Spleen (tissue), 11 donors: ENCODE measurements around the gene TEPSIN. TPM values are rescaled to one million over a fixed set of nuclear protein-coding genes. Genes with fewer than 3 reads are reported as not detected.

Source experiments
- DNase-seq: peaks from one replicate; pipeline ENCODE4 v3.0.0-alpha.2; 2020
- H3K27ac ChIP-seq, 8 donors: fragments of 200-600 bp; sonication (generic) in 7 of 8; 1 replicate in 4 of 8; 2 replicates in 4 of 8; pipeline versions ENCODE4 v1.5.0 to v1.8.0; 2016 to 2021; ENCODE audit warnings: inconsistent platforms in 4 of 8, mild to moderate bottlenecking in 4 of 8, moderate library complexity in 1 of 8
- H3K27me3 ChIP-seq, 7 donors: fragments of 200-600 bp; sonication (generic) in 6 of 7; replicated peaks in 1 of 7; 1 replicate in 4 of 7; 2 replicates in 3 of 7; pipeline versions ENCODE4 v1.5.0 to v1.8.0; 2016 to 2021; ENCODE audit warnings: inconsistent platforms in 3 of 7, mild to moderate bottlenecking in 1 of 7
- H3K36me3 ChIP-seq, 6 donors: fragments of 200-600 bp; sonication (generic) in 5 of 6; 1 replicate in 4 of 6; 2 replicates in 2 of 6; pipeline versions ENCODE4 v1.5.0 to v1.8.0; 2016 to 2021; ENCODE audit warnings: inconsistent platforms in 2 of 6
- H3K4me1 ChIP-seq, 6 donors: fragments of 200-600 bp; sonication (generic) in 5 of 6; 1 replicate in 3 of 6; 2 replicates in 3 of 6; pipeline versions ENCODE4 v1.5.0 to v1.8.0; 2016 to 2021; ENCODE audit warnings: inconsistent platforms in 3 of 6
- H3K4me3 ChIP-seq, 8 donors: fragments of 200-600 bp; sonication (generic) in 7 of 8; 1 replicate in 4 of 8; 2 replicates in 4 of 8; pipeline versions ENCODE4 v1.5.0 to v1.8.0; 2016 to 2021; ENCODE audit warnings: inconsistent platforms in 4 of 8, mild to moderate bottlenecking in 4 of 8, moderate library complexity in 2 of 8
- H3K9me3 ChIP-seq, 8 donors: fragments of 200-600 bp; sonication (generic) in 7 of 8; 1 replicate in 4 of 8; 2 replicates in 4 of 8; pipeline versions ENCODE4 v1.5.0 to v1.8.0; 2016 to 2021; ENCODE audit warnings: inconsistent platforms in 4 of 8
- CTCF ChIP-seq, 11 experiments: fragments of 200-600 bp in 7 of 11; fragments of 450-650 bp in 4 of 11; sonication (generic) in 4 of 11; IDR thresholded peaks in 8 of 11; conservative IDR thresholded peaks in 3 of 11; 1 replicate in 7 of 11; 2 replicates in 4 of 11; pipeline versions ENCODE4 v1.4.0 to v1.8.0; 2016 to 2021; ENCODE audit warnings: antibody characterized with exemption in 11 of 11, inconsistent platforms in 4 of 11, mild to moderate bottlenecking in 1 of 11
- POLR2A ChIP-seq, 3 donors: fragments of 450-650 bp; IDR thresholded peaks; one replicate each; pipeline ENCODE4 v1.5.1; 2017; ENCODE audit warnings: antibody characterized with exemption in 3 of 3, mild to moderate bottlenecking in 1 of 3
- POLR2AphosphoS5 ChIP-seq, 3 donors: sonication (generic); formaldehyde crosslinking; IDR thresholded peaks; one replicate each; pipeline ENCODE4 v1.5.1; 2017; ENCODE audit warnings: antibody characterized with exemption in 3 of 3
- WGBS, 5 donors: extraction: QIAGEN DNeasy Blood & Tissue Kit in 3 of 5; methylation state at CpG; one replicate each; pipeline versions ENCODE4 v1.1.5 to v1.1.7; 2013 to 2018; 5-methylcytosine and 5-hydroxymethylcytosine counted together
- intact Hi-C: fragments of 100-400 bp; cut with DNase I; formaldehyde crosslinking; loops from one replicate; pipeline ENCODE4 v1.15.0; 2023; ENCODE audit warnings: low total_unique reads
- polyA plus RNA-seq, 3 donors: library from polyadenylated mRNA; stranded (reverse); fragments of 200-250 nt; gene quantifications; one replicate each; pipeline ENCODE4 v1.2.1, GENCODE V29; 2013
- total RNA-seq, 7 donors: library from RNA; depleted of rRNA in 3 of 7; stranded (reverse); fragments of >200 nt in 3 of 7; fragmentation: NEBNext Ultra II Directional in 4 of 7; extraction: Animal tissue kit (Norgen Biotek cat#: 25700) in 4 of 7; gene quantifications; one replicate each; pipeline versions ENCODE4 v1.1.0 to v1.2.1, GENCODE V29; 2016 to 2021
- donor health status: healthy with polysubstance abuse.
- donor health status: DM: no; HTN: no; CAD: no; lungs with moderate emphysema.
- donor health status: DM: no; HTN: no; CAD: no.
- donor health status: Bipolar disorder and iron deficiency.
- donor health status: healthy.
- donor health status: DM: no; HTN: no; CAD: no.
- donor health status: DM: yes; HTN: yes; CAD: no.

Gene TEPSIN
- total and polyA plus RNA-seq, 10 donors: 36.9 to 88.8 (median 72.3) TPM

- Histone ChIP-seq H3K4me1 (peaks cover 0 to 54% (median 9%) of the 10 kb centered on the region in 6 donors), H3K4me3 (no peak overlapping the region), H3K9me3 (no peaks in the 10 kb centered on the region), H3K27me3 (no peaks in the 10 kb centered on the region), H3K27ac (peak overlapping the region in 3 of 8 donors; percentile 11 to 30 (median 13)), H3K36me3 (peaks cover 0 to 100% (median 81%) of the 10 kb centered on the region in 6 donors)
- WGBS, 5 donors: 87 to 94% (median 90%) methylated on average over 6 of the region's 6 CpGs
- DNase-seq: no peak
- intact Hi-C loops: no loop called here
- TF ChIP-seq POLR2AphosphoS5 (IDR thresholded peaks at IDR 0.05) (no peak), POLR2A (IDR thresholded peaks at IDR 0.05) (no peak)
These were observed 28.7 kb upstream of the TEPSIN start for GRCh38 chr17:81267390-81268067.

GRCh38 chr17:81265576-81265975, 26.7 kb upstream of the TEPSIN start:
- TF ChIP-seq POLR2AphosphoS5 (IDR thresholded peaks at IDR 0.05) (no peak), POLR2A (IDR thresholded peaks at IDR 0.05) (no peak), CTCF (IDR thresholded peaks at IDR 0.05 in 8 of 11, conservative IDR thresholded peaks at IDR 0.05 in 3 of 11) (no peak)
- H3K27me3 ChIP-seq: no peaks in the 10 kb centered on the region
- no peak overlapping the region for H3K27ac ChIP-seq
- H3K4me1 ChIP-seq: peaks cover 0 to 49% (median 3%) of the 10 kb centered on the region in 6 donors
- WGBS, 5 donors: 93 to 98% (median 96%) methylated on average over 15 to 22 of the region's 22 CpGs
- DNase-seq: no peak
- no peak overlapping the region for H3K4me3 ChIP-seq
- H3K36me3 ChIP-seq: peaks cover 0 to 100% (median 84%) of the 10 kb centered on the region in 6 donors
- H3K9me3 ChIP-seq: no peaks in the 10 kb centered on the region
- intact Hi-C loops: no loop called here

- WGBS, 5 donors: 92 to 96% (median 96%) methylated on average over 5 to 12 of the region's 12 CpGs
- peaks cover 0 to 100% (median 84%) of the 10 kb centered on the region in 6 donors for H3K36me3 ChIP-seq
- H3K27me3 ChIP-seq: no peaks in the 10 kb centered on the region
- H3K9me3 ChIP-seq: no peaks in the 10 kb centered on the region
- no peak overlapping the region for H3K4me3 ChIP-seq
- TF ChIP-seq POLR2A (IDR thresholded peaks at IDR 0.05): no peak
- no peak for TF ChIP-seq POLR2AphosphoS5 (IDR thresholded peaks at IDR 0.05)
- TF ChIP-seq CTCF (IDR thresholded peaks at IDR 0.05 in 8 of 11, conservative IDR thresholded peaks at IDR 0.05 in 3 of 11): no peak
- no peak overlapping the region for H3K27ac ChIP-seq
- intact Hi-C loops: no loop called here
- no peak for DNase-seq
- H3K4me1 ChIP-seq: peaks cover 0 to 44% (median 4%) of the 10 kb centered on the region in 6 donors
These were observed 25.8 kb upstream of the TEPSIN start for GRCh38 chr17:81264640-81265039.

GRCh38 chr17:81263371-81264181, 24.7 kb upstream of the TEPSIN start:
- no peak for TF ChIP-seq POLR2A (IDR thresholded peaks at IDR 0.05)
- TF ChIP-seq CTCF (IDR thresholded peaks at IDR 0.05 in 8 of 11, conservative IDR thresholded peaks at IDR 0.05 in 3 of 11): no peak
- TF ChIP-seq POLR2AphosphoS5 (IDR thresholded peaks at IDR 0.05): no peak
- Histone ChIP-seq H3K4me3 (no peak overlapping the region), H3K27ac (no peak overlapping the region), H3K9me3 (no peaks in the 10 kb centered on the region), H3K27me3 (no peaks in the 10 kb centered on the region), H3K4me1 (peaks cover 0 to 44% (median 6%) of the 10 kb centered on the region in 6 donors), H3K36me3 (peaks cover 0 to 100% (median 85%) of the 10 kb centered on the region in 6 donors)
- intact Hi-C loops: no loop called here
- DNase-seq: no peak
- WGBS, 5 donors: 94 to 96% (median 94%) methylated on average over 28 to 40 of the region's 40 CpGs
